Activated T-cell treated with anti-CD3 and anti-CD28 coated beads, Interleukin-2, amount 50 U/mL, for 4 hours (primary cell): ENCODE measurements around the gene FOXD1. TPM values are rescaled to one million over a fixed set of nuclear protein-coding genes. Genes with fewer than 3 reads are reported as not detected.
"Not testable (repeated sequence)": the region's sequence is repeated elsewhere in the genome, so short reads cannot be mapped to it uniquely, and the experiment has no call there.

Experiments
- ATAC-seq, 2 donors: fragments of 200-7000 bp; cut with Tn5 transposase; one replicate each; pipeline ENCODE4 v1.10.0; 2021
- DNase-seq: peaks from one replicate; pipeline ENCODE4 v3.0.0-alpha.2; 2020
- H3K27me3 Mint-ChIP-seq: one replicate; pipeline ENCODE4 v1.8.0; 2021; ENCODE audit warnings: low read depth, mixed read lengths
- H3K36me3 Mint-ChIP-seq: one replicate; pipeline ENCODE4 v1.8.0; 2022; ENCODE audit warnings: mixed read lengths; ENCODE audit not compliant: insufficient read depth
- H3K4me1 Mint-ChIP-seq: one replicate; pipeline ENCODE4 v1.8.0; 2021; ENCODE audit warnings: low read depth, mixed read lengths
- H3K4me3 Mint-ChIP-seq: one replicate; pipeline ENCODE4 v1.8.0; 2021; ENCODE audit warnings: mild to moderate bottlenecking, moderate library complexity, mixed read lengths
- H3K9me3 Mint-ChIP-seq: one replicate; pipeline ENCODE4 v1.8.0; 2021; ENCODE audit warnings: mixed read lengths
- total RNA-seq, 3 donors: library from RNA; stranded (reverse); gene quantifications; one replicate each; pipeline ENCODE4 v1.2.1, GENCODE V29; 2021

The FOXD1 gene
- total RNA-seq, 3 donors from 2014 or later = 0.13 TPM; not detected in 2

DNA sequence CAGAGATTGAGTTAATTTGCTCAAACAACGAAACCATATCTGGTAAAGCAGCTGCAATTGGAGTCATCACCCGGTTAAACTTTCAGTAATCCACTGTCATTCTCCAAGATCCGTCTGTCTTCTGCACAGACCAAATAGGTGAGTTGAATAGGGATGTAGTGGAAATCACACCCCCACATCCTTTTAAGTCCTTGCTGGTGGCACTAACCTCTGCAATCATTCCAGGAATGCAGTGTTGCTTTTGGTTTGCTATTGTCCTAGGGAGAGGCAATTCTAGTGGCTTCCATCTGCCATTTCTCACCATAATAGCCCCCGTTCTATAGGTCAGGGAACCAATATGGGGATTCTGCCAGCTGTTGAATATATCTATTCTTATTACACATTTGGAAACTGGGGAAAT, 35.1 kb upstream of the FOXD1 start:
- H3K36me3 Mint-ChIP-seq = no peaks in the 10 kb centered on the region
- ATAC-seq (no peak), DNase-seq (no peak)
- no peak overlapping the region for H3K4me3 Mint-ChIP-seq
- H3K4me1 Mint-ChIP-seq = no peaks in the 10 kb centered on the region
- H3K27me3 Mint-ChIP-seq = peaks cover 25% of the 10 kb centered on the region
- H3K9me3 Mint-ChIP-seq = no peaks in the 10 kb centered on the region

- H3K27me3 Mint-ChIP-seq = peaks cover 23% of the 10 kb centered on the region
- no peaks in the 10 kb centered on the region for H3K9me3 Mint-ChIP-seq
- H3K4me1 Mint-ChIP-seq = no peaks in the 10 kb centered on the region
- no peak overlapping the region for H3K4me3 Mint-ChIP-seq
- no peak for DNase-seq
- H3K36me3 Mint-ChIP-seq = no peaks in the 10 kb centered on the region
- ATAC-seq = no peak
Observed at GRCh38 chr5:73482383-73483136, 34.0 kb upstream of the FOXD1 start.

- DNase-seq = no peak
- Mint-ChIP-seq H3K36me3 (no peaks in the 10 kb centered on the region), H3K27me3 (peaks cover 28% of the 10 kb centered on the region), H3K4me3 (no peak overlapping the region), H3K9me3 (no peaks in the 10 kb centered on the region), H3K4me1 (no peaks in the 10 kb centered on the region)
- ATAC-seq = no peak
Observed at GRCh38 chr5:73480500-73480899, 31.9 kb upstream of the FOXD1 start.

DNA sequence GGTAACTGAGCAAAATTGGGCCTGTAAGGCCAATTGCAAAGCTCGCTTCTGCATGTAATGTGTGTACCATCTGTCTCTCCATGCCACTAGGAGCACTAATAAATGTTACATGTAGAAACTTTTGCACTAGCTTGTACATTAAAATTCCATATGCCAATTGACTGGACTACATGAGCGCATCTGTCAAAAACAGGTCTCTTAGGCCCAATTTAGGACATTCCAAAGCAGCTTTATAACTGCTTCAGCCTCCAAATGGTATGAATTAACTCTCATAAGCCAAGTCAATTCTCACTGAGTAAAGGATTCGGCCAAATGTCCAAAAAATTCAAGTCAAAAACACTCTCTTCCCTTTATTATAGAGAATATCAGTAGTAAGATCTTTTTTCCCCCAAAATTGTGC, 23.5 kb upstream of the FOXD1 start:
- ATAC-seq = no peak

GRCh38 chr5:73471654-73472053, 23.1 kb upstream of the FOXD1 start:
- no peaks in the 10 kb centered on the region for H3K9me3 Mint-ChIP-seq
- no peak overlapping the region for H3K4me3 Mint-ChIP-seq
- H3K27me3 Mint-ChIP-seq = peaks cover 19% of the 10 kb centered on the region
- no peaks in the 10 kb centered on the region for H3K36me3 Mint-ChIP-seq
- no peaks in the 10 kb centered on the region for H3K4me1 Mint-ChIP-seq
- ATAC-seq = no peak
- DNase-seq = no peak

More for the DNA sequence above, 23.5 kb upstream of the FOXD1 start:
- H3K36me3 Mint-ChIP-seq = no peaks in the 10 kb centered on the region
- H3K27me3 Mint-ChIP-seq = peaks cover 17% of the 10 kb centered on the region
- H3K4me1 Mint-ChIP-seq = no peaks in the 10 kb centered on the region
- H3K4me3 Mint-ChIP-seq = no peak overlapping the region
- no peaks in the 10 kb centered on the region for H3K9me3 Mint-ChIP-seq
- no peak for DNase-seq

- no peak for DNase-seq
- H3K4me3 Mint-ChIP-seq = no peak overlapping the region
- H3K36me3 Mint-ChIP-seq = no peaks in the 10 kb centered on the region
- peaks cover 17% of the 10 kb centered on the region for H3K27me3 Mint-ChIP-seq
- no peaks in the 10 kb centered on the region for H3K4me1 Mint-ChIP-seq
- no peaks in the 10 kb centered on the region for H3K9me3 Mint-ChIP-seq
- ATAC-seq = no peak
Observed at GRCh38 chr5:73469878-73470277, 21.3 kb upstream of the FOXD1 start.

DNA sequence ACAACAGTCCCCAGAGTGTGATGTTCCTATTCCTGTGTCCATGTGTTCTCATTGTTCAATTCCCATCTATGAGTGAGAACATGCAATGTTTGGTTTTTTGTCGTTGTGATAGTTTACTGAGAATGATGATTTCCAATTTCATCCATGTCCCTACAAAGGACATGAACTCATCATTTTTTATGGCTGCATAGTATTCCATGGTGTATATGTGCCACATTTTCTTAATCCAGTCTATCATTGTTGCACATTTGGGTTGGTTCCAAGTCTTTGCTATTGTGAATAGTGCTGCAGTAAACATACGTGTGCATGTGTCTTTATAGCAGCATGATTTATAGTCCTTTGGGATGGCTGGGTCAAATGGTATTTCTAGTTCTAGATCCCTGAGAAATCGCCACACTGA, 20.1 kb upstream of the FOXD1 start:
- not testable (repeated sequence) for H3K4me1 Mint-ChIP-seq, DNase-seq, H3K36me3 Mint-ChIP-seq, H3K9me3 Mint-ChIP-seq, ATAC-seq, H3K4me3 Mint-ChIP-seq
- peaks cover 24% of the 10 kb centered on the region for H3K27me3 Mint-ChIP-seq

- no peak for DNase-seq
- Mint-ChIP-seq H3K4me1 (no peaks in the 10 kb centered on the region), H3K9me3 (no peaks in the 10 kb centered on the region), H3K27me3 (peaks cover 33% of the 10 kb centered on the region), H3K36me3 (no peaks in the 10 kb centered on the region), H3K4me3 (no peak overlapping the region)
- ATAC-seq = no peak
Observed at GRCh38 chr5:73464016-73464745, 15.6 kb upstream of the FOXD1 start.

DNA sequence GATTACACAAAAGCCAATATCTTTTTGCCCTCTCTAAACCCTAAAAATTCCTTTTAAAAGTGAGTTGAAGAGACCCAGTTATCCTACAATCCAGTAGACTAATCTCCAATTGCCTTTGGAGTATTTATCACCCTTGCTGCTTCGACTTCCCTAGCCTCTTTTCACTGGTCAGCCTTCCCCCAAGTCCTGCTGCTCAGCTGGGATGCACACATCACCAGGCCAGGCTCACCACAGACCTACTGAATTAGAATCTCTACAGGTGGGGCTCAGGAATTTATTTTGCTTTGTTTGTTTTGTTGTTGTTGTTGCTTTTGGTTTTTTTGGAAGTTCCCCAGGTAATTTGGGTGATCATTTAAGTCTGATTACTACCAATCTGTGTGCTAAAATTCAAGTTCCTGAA, 11.6 kb upstream of the FOXD1 start:
- H3K27me3 Mint-ChIP-seq = peaks cover 55% of the 10 kb centered on the region

GRCh38 chr5:73459366-73459765, 10.8 kb upstream of the FOXD1 start:
- no peaks in the 10 kb centered on the region for H3K36me3 Mint-ChIP-seq
- peaks cover 55% of the 10 kb centered on the region for H3K27me3 Mint-ChIP-seq
- no peaks in the 10 kb centered on the region for H3K9me3 Mint-ChIP-seq
- no peak for DNase-seq
- H3K4me1 Mint-ChIP-seq = no peaks in the 10 kb centered on the region
- no peak overlapping the region for H3K4me3 Mint-ChIP-seq
- ATAC-seq = no peak

More for the DNA sequence above, 11.6 kb upstream of the FOXD1 start:
- Mint-ChIP-seq H3K4me1 (no peaks in the 10 kb centered on the region), H3K36me3 (no peaks in the 10 kb centered on the region), H3K4me3 (no peak overlapping the region), H3K9me3 (no peaks in the 10 kb centered on the region)
- ATAC-seq (no peak), DNase-seq (no peak)

DNA sequence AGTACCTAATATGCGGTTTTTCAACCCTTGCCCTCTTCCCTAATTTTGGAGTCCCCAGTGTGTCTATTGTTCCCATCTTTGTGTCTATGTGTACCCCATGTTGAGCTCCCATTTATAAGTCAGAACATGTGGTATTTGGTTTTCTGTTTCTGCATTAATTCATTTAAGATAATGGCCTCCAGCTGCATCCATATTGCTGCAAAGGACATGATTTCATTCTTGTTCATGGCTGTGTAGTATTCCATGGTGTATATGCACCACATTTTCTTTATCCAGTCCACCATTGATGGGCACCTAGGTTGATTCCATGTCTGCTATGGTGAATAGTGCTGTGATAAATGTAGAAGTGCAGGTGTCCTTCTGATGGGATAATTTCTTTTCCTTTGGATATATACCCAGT, 7.9 kb upstream of the FOXD1 start:
- not testable (repeated sequence) for DNase-seq, H3K4me1 Mint-ChIP-seq, H3K9me3 Mint-ChIP-seq, ATAC-seq, H3K4me3 Mint-ChIP-seq, H3K36me3 Mint-ChIP-seq
- peaks cover 74% of the 10 kb centered on the region for H3K27me3 Mint-ChIP-seq

- H3K9me3 Mint-ChIP-seq = peaks cover 7% of the 10 kb centered on the region
- peaks cover 80% of the 10 kb centered on the region for H3K27me3 Mint-ChIP-seq
- H3K4me1 Mint-ChIP-seq = peaks cover 11% of the 10 kb centered on the region
- H3K36me3 Mint-ChIP-seq = no peaks in the 10 kb centered on the region
- H3K4me3 Mint-ChIP-seq = no peak overlapping the region
- peak; percentile 74 to 80 for ATAC-seq
- DNase-seq = peak; percentile 8
Observed at GRCh38 chr5:73454379-73455036, 5.9 kb upstream of the FOXD1 start.

GRCh38 chr5:73452215-73452614, 3.6 kb upstream of the FOXD1 start:
- no peak overlapping the region for H3K4me3 Mint-ChIP-seq
- peaks cover 7% of the 10 kb centered on the region for H3K9me3 Mint-ChIP-seq
- ATAC-seq (no peak), DNase-seq (no peak)
- H3K36me3 Mint-ChIP-seq = no peaks in the 10 kb centered on the region
- peaks cover 20% of the 10 kb centered on the region for H3K4me1 Mint-ChIP-seq
- H3K27me3 Mint-ChIP-seq = peaks cover 80% of the 10 kb centered on the region

DNA sequence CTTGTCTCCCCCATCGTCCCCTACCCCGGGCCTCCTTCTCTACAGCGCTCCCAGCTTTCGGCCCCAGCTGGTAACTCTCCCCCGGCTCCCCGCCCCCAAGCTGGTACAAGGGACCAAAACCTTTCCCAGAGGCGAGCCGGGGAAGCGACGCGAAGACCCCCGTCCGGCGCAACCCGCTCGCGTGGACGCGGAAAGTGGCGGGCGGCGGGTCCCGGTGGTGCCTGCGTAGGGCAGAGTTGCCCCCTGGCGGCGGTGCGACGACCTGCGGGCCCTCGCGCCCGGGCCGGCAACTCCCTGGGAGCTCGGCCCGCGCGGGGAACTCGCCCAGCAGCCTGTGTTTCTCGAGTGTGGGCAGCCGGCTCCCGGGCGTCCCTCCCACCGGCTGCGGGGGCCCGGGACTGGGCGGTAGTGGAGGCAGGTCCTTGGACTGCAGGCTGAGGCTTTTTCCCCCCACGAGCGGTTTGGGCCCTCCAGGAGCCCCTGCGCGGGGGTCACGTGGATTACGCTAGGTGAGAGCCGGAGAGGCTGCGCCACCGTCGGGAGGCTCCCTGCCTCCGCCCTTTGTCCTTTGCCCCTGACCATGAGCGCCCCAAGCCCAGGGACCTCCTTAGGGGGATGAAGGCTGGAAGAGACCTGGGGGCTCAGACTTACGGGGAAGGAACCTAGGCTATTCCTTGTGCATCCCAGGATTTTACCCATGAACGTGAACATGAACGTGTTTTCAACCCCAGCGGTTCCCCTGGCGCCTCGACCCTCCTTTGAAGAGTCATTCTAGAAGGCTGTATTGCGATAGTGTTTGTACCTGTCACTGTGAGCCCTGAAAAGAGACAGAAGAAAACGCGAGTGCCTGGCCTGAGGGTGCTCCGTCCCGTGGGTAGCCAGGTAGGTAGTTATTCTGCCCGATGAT, 2.9 kb upstream of the FOXD1 start:
- Mint-ChIP-seq H3K27me3 (peaks cover 79% of the 10 kb centered on the region), H3K4me1 (peaks cover 24% of the 10 kb centered on the region), H3K9me3 (peaks cover 7% of the 10 kb centered on the region), H3K4me3 (no peak overlapping the region), H3K36me3 (no peaks in the 10 kb centered on the region)
- ATAC-seq = peak; percentile 42 to 52
- DNase-seq = peak; percentile 66
